Measurements from ENCODE around the gene TPRN.

The TPRN gene

DNA sequence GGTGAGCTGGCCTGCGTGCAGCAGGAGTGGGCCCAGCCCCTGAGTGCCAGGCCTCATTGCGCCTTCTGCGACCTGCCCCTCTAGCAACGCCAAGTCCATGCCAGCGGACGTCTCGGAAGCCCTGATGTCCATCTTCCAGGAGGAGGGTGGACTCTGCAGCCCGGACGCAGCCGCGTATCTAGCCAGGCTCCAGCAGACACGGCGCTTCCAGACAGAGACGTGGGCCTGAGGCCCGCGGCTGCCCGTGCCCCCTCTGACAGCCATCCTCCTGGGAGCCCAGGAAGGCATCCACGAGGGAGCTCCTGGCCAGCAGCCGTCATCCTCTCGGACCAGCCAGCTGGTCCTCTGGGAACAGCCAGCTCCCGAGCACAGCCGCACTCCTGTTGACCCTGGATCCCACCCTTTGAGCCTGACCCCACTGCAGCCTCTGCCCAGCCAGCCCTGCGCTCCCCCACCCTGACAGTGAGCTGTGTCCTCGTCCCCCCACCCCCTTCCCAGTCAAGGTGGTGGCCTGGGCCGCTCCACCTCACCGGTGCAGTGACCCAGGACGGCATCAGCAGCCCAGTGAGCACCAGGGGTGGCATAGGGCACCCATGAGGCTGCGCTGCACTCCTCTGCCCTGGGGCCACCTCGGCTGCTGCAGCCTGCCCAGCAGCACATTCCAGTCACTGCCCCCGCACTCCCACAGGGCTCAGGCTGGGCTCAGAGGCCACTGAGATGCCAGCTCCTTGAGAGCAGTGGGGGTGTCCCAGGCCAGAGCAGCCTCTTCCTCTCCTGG lies 15.8 kb upstream of the TPRN start:
- in situ Hi-C loops (cut with HindIII; ENCODE audit: low pct_ligation_motif_present, low pct_unique_long_range_greater_than_20kb, low sequenced_read_pairs): no loop called here
- DNase-seq: no peak

DNA sequence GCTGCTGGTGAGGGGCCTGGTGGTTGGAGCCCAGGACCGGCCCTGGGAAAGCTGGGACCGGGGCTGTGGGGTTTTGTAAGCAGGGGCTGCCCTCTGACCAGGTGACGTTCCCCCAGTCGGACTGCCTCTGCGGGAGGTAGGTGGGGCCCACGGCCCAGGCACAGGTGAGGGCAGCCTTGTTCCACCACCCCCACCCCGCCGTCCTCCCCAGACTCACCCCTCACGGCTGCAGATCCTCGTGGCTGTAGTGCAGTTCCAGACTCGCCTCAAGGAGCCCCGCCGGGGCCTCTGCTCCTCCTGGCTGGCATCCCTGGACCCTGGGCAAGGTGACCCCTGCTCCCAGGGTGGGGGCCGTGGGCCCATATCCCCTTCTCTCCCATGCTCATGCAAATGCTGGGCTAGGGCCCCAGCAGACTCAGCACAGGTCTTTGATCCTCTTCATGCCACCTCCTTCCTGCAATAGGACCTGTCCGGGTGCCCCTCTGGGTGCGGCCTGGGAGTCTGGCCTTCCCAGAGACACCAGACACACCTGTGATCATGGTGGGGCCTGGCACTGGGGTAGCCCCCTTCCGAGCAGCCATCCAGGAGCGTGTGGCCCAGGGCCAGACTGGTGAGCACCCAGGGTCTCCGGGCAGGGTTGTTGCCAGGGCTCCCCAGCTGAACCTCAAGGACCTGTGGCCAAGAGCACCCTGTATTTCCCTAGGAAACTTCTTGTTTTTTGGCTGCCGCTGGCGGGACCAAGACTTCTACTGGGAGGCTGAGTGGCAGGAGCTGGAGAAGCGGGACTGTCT lies 14.8 kb upstream of the TPRN start:
- in situ Hi-C loops (cut with HindIII; ENCODE audit: low pct_ligation_motif_present, low pct_unique_long_range_greater_than_20kb, low sequenced_read_pairs): no loop called here
- DNase-seq: no peak

DNA sequence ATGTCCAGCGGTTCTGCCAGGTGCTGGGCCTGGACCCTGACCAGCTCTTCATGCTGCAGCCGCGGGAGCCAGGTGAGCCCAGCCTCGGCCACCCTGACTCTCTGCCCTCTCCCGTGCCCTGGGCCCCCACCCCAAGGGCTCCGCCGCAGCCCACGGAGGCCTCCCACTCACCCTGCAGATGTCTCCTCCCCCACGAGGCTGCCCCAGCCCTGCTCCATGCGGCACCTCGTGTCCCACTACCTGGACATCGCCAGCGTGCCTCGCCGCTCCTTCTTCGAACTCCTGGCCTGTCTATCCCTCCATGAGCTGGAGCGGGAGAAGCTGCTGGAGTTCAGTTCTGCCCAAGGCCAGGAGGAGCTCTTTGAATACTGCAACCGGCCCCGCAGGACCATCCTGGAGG lies 14.1 kb upstream of the TPRN start:
- no peak for DNase-seq
- in situ Hi-C loops (cut with HindIII; ENCODE audit: low pct_ligation_motif_present, low pct_unique_long_range_greater_than_20kb, low sequenced_read_pairs): no loop called here

DNA sequence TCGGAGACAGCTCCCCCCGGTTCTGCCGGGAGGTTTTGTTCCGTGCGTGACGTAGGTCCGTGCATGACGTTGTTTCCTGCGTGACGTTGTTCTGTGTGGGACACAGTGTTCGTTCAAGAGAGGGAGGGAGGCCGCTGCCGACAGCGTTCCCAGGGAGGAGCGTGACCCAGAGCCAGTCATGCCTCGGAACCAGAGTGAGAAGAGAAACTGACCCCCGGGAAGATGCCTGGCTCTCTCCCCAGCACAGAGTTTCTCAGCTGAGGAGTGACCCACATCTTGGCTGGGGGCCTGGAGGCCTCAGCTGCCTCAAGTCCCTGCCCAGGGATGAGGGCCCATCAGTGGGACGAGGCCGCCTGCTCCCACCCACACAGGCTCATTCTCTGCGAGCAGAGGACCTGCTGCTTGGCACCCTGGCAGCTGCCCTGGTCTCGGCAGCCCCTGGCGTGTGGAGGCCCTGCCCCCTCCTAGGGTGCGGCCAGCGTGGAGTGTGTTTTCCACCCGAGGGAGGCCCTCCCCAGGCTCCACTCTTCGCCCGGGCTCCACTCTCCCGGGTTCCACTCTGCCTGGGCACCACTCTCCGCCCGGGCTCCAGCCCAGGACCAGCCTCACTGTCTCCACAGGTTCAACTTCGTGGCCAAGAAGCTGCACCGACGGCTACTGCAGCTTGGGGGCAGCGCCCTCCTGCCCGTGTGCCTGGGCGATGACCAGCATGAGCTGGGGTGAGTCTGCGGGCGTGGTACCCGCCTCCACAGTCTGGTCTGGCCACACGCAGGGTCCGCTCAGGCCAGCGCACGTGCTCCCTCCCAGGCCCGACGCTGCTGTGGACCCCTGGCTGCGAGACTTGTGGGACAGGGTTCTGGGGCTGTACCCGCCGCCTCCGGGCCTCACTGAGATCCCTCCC lies 12.9 kb upstream of the TPRN start:
- in situ Hi-C loops (cut with HindIII; ENCODE audit: low pct_ligation_motif_present, low pct_unique_long_range_greater_than_20kb, low sequenced_read_pairs): no loop called here
- no peak for DNase-seq

DNA sequence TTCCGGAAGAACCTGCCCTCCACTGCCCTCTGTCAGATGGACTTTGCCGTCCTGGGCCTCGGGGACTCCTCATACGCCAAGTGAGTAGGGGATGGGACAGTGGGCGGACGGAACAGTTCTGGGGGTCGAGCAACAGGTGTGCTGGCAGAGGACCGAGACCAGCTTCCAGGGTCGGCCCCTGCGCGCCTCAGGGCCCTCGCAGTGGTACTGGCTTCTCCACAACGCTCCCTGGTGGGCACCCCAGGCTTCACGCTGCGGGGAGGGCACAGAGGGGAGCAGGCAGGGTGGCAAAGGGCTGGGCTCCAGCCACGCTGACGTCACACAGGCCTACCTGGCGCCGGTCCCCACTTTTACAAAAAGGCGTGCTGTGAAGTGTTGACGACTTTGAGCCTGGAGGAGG lies 12.0 kb upstream of the TPRN start:
- no peak for DNase-seq
- in situ Hi-C loops (cut with HindIII; ENCODE audit: low pct_ligation_motif_present, low pct_unique_long_range_greater_than_20kb, low sequenced_read_pairs): no loop called here

DNA sequence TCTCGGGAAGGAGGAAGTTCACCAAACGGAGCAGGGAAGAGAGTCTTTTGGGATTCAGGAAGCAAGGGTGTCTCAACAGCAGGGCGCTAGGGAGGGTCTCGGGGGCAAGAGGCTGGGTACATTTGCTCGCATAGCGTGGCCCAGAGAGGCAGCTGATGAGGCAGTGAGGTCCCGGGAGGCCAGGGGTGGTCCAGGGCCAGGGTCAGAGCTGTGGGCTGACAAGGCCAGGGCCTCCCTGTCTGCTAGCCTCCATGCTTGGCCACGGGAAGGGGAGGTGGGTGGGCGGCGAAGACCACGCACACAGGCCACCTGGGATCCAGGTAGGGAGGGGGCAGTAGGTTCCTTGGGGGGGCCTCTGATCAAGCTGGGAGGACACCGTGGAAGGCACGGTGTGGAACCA lies 11.0 kb upstream of the TPRN start:
- in situ Hi-C loops (cut with HindIII; ENCODE audit: low pct_ligation_motif_present, low pct_unique_long_range_greater_than_20kb, low sequenced_read_pairs): no loop called here
- DNase-seq: no peak

DNA sequence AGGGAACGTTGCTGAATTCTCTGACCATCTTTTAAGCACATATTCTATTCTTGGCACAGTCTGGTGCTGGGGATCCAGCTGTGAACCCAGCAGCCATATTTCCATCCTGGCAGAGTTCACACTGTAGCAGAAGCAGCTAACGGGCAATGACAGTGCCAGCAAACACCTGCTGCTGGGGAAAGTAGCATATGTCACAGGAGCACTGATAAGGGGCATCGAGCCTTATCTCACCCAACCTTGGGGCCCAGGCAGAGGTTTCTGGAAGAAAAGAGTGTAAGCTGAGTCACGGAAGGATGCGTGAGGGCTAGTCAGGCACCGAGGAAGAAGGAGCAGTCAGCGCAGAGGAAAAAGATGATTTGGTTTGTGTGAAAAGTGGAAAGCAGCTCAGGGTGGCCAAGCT lies 6.1 kb upstream of the TPRN start:
- in situ Hi-C loops (cut with HindIII; ENCODE audit: low pct_ligation_motif_present, low pct_unique_long_range_greater_than_20kb, low sequenced_read_pairs): no loop called here
- DNase-seq: no peak

DNA sequence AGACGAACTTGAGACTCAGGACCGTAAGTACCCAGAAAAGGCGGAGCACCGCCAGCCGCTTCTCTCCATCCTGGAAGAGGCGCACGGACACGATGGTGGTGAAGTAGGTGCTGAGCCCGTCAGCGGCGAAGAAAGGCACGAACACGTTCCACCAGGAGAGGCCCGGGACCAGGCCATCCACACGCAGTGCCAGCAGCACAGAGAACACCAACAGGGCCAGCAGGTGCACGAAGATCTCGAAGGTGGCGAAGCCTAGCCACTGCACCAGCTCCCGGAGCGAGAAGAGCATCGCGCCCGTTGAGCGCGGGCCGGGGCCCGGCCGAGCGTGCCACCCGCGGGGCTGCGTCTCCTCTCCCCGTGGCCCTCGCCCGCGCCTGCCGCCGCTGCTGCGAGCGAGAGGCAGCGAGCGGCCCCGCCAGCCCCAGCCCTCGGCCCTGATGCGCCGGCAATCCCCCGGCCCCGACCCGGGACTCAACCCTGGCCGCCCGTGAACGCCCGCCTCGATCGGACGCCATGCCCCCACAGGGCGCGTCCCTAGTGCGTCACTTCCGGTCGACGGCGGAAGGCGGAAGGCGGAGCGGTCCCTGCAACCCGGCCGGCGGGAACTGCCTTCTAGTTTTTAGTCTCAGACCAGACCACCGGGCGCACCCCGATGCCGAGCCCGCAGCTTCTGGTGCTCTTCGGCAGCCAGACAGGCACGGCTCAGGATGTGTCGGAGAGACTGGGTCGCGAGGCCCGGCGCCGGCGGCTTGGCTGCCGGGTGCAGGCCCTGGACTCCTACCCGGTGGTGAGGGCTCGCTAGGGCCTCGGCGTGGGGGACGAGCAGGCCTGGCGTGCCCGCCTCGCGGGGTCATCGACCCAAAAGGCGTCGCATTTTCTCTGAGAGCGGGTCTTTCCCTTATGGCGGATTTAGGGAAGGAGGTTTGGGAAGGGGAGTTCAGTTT lies 4.9 kb upstream of the TPRN start, which contains the start of the genes NDOR1 and TMEM203:
TSS of gene NDOR1 (plus strand) at position 575 of the 944 bp plus-strand sequence. CDS start at position 653, 78 bp downstream.
TSS of gene TMEM203 (minus strand) at position 523 of the 944 bp plus-strand sequence. CDS start at position 289, 234 bp downstream.
- in situ Hi-C loops (cut with HindIII; ENCODE audit: low pct_ligation_motif_present, low pct_unique_long_range_greater_than_20kb, low sequenced_read_pairs): no loop called here
- DNase-seq: peak; percentile 80

DNA sequence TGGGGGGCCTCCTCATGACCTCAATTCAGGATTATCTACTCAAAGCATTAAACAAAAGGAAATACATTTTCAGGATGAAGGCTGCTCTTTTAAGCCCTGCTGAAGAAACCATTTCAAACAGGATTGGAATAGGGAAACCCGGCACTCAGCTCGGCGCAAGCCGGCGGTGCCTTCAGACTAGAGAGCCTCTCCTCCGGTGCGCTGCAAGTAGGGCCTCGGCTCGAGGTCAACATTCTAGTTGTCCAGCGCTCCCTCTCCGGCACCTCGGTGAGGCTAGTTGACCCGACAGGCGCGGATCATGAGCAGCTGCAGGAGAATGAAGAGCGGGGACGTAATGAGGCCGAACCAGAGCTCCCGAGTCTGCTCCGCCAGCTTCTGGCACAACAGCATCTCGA lies 4.2 kb upstream of the TPRN start:
- DNase-seq: no peak
- in situ Hi-C loops (cut with HindIII; ENCODE audit: low pct_ligation_motif_present, low pct_unique_long_range_greater_than_20kb, low sequenced_read_pairs): no loop called here

DNA sequence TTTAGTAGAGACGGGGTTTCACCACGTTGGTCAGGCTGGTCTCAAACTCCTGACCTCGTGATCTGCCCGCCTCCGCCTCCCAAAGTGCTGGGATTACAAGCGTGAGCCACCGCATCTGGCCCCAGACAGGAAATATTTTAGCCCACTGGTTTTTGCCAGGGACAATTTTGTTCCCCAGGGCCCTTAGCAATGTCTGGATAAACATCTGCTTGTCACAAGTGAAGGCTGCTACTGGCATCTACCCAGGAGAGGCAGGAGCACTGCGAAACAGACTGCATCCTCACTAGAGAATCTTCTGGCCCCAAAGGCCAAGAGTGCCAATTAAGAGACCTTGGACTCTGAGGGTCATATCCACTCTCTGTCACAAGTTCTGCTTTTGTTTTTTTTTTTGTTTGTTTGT lies 2.4 kb upstream of the TPRN start:
- in situ Hi-C loops (cut with HindIII; ENCODE audit: low pct_ligation_motif_present, low pct_unique_long_range_greater_than_20kb, low sequenced_read_pairs): no loop called here
- no peak for DNase-seq

DNA sequence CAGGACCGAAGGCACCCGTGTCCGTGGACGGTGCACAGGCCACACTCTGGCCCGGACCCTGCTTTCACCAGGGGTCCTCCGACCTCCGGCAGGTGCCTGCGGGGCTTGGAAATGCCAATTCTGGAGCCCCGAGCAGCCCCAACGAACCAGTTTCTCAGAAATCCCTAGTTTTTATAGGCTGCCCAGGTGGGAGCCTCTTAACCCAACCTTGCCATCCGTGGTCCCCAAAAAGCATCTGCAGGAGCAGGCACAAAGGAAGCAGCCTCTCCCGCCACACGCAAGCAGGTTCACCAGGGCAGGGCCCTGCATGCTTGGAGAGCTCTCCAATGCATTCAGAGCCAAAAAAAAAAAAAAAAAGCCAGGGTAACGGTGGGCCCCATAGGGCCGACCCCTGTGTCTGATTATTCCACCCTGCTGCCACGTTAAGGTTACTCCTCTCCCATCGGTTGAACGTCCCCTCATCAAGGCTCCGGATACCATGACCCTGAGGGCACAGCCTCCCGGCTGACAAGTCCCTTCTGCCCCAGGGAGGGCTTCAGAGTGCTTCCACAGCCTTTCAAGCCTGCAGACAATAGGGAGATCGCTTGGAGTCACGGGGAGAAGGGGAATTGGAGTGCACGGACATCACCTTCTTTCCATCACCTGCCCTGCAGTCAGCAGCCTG lies 796 bp upstream of the TPRN start:
- in situ Hi-C loops (cut with HindIII; ENCODE audit: low pct_ligation_motif_present, low pct_unique_long_range_greater_than_20kb, low sequenced_read_pairs): no loop called here
- DNase-seq: no peak

DNA sequence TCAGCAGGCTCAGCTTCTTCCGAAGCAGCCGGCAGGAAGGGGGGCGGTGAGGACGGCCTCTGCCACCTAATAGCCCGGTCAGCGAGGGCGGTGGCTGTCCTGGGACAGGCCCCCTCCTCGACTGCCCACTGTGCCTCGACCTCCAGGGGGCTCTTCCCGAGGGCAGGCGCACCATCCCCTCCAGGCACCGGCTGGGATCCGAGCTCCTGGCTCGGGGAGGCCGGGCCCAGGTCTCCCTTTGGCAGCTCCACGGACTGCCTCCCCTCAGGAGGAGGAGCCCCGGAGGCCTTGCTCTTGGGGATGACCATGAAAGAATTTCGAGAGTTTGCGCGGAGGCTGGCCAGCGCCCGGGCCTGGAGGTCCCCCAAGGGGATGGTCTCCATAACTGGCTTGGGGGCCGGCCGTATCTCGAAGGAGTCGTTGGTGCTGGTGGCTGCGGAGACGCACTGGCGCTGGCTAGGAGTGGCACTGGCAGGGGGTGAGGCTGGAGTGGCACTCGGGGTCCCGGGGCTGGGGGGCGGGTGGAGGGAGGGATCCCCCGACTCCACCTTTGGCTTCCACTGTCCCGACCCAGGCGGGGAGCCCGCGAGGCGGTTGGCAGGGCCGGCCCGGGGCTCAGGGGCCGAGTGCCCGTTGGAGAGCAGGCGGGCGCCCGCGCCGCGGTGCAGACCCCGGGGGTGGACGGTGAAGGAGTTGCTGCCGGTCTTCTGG lies 975 bp downstream of the TPRN start:
- in situ Hi-C loops (cut with HindIII; ENCODE audit: low pct_ligation_motif_present, low pct_unique_long_range_greater_than_20kb, low sequenced_read_pairs): no loop called here
- no peak for DNase-seq

DNA sequence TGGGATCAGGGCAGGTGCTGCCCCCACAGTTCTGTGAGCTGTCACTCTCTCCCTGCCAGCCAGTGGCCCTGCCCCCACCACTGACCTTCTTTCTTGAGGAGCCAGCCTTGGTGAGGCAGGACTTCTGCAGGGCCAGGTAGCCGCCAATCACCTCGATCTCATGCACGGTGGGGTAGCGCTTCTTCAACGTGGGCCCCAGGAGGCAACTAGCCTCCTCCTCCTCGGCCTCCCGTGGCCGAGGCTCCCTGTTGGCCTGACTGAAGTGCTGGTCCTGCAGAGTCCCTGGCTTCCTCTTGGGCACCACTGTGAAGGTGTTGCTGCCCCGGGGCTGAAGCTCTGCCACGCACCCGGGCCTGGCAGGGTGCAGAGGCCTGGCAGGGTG lies 1.6 kb downstream of the TPRN start:
- no peak for DNase-seq
- in situ Hi-C loops (cut with HindIII; ENCODE audit: low pct_ligation_motif_present, low pct_unique_long_range_greater_than_20kb, low sequenced_read_pairs): no loop called here

DNA sequence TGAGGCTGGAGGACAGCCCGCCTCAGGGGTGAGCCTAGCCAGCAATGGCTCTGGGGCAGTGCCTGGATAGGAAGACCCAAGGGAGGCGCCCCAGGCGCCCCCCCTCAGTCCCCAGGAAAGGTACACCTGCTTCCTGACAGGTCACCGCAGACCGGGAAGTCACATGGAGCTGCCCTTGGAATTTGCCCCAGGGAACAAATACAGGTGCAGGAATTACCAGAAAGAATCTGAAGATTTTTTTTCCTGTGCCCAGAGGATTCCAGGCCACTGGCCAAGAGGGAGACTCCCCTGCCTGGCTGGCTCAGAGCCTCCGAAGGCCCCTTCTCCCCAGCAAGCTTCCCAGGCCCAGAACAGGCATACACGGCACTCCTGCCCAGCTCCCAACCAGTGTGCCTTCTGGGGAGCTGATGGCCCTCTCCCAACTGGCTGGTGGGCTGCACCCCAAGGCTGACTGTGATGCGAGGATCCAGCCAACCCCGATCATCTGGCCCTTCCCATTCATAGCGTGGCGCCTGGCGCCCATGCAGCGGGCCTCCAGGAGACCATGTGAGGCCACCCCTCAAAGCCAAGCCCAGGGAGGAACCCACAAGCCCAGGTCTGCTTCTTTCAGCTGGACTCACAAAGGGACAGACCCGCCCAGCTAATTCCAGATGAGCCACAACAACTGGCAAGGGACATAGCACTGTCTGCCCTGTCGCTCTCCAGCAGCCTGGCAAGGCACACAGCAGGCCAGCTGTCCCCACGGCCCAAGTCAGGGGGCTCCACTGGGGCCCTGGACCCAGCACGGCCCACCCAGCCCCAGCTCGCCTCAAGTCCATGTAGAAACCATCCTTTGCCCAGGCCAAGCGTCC lies 2.3 kb downstream of the TPRN start:
- in situ Hi-C loops (cut with HindIII; ENCODE audit: low pct_ligation_motif_present, low pct_unique_long_range_greater_than_20kb, low sequenced_read_pairs): no loop called here
- no peak for DNase-seq

DNA sequence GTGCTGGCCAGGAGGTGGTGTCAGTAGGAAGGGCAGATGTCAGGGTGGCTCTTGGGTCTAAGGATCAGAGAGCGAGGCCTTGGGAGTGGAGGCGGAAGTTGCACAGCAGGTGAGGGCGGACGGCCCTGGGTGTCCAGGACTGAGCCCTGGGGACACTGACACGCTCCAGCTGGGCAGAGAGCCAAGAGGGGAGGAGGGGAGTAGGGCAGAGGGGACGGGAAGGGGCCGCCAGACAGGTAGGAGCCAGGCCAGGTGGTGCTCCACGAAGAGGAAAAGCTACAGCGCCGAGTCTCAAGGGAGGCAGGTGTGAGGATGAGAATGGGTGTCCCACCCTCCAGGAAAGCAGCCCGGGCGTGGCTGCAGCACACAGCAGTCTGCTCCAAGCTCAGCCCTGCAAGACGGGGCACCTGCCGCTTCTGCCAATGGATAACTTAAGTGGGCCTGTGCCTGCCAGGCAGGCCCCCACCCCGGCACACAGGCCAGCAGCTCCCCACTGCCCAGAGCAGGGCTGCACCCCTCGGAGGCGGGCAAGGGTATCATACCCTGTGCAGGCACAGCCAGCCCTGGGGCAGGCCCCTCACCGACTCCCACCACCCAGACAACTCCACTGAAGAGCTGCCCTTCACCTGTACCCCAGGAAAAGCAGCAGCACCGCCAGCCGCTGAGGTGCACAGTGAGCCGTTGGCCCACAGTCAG lies 4.9 kb downstream of the TPRN start:
- DNase-seq: no peak
- in situ Hi-C loops (cut with HindIII; ENCODE audit: low pct_ligation_motif_present, low pct_unique_long_range_greater_than_20kb, low sequenced_read_pairs): no loop called here

DNA sequence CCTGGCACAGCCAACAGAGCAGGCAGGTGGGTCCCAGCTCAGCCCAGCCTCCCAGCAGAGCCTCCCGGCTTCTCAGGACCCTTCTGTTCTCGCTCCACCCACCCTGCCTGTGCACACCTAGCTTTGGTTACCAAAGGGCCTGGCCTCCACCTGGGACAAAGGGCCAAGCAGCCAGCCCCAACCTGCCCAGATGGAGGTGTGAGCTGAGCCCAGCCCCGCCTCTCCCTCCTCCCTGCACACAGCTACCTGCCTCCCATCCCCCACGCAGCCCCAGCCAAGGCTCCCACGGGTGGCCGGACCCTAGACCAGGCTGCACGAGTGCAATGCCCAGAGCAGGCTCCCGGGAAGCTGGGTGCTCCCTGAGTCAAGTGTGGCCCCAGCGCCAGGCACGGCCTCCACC lies 5.6 kb downstream of the TPRN start:
- in situ Hi-C loops (cut with HindIII; ENCODE audit: low pct_ligation_motif_present, low pct_unique_long_range_greater_than_20kb, low sequenced_read_pairs): no loop called here
- no peak for DNase-seq
